ENCODE data around the gene P2RY8. TPM values are rescaled to one million over a fixed set of nuclear protein-coding genes. Genes with fewer than 3 reads are reported as not detected.

Gene P2RY8
- total and polyA plus RNA-seq, 2 of the 4 experiments (the other 2 are of a cell fraction): not detected

GRCh38 chrX:1462110-1462509 is 74.9 kb downstream of the P2RY8 start:
- Histone ChIP-seq H3K18ac (ENCODE audit: low read depth, low read length) (no peak overlapping the region), H3K27ac (ENCODE audit: insufficient read depth, low read length) (no peak overlapping the region), H4K5ac (ENCODE audit: low read depth, low read length) (no peak overlapping the region), H4K20me1 (ENCODE audit: insufficient read depth, low read length) (no peaks in the 10 kb centered on the region), H2BK120ac (ENCODE audit: low read depth, low read length) (no peak overlapping the region), H3K4me2 (ENCODE audit: low read depth, low read length) (no peak overlapping the region), H3K27me3 (ENCODE audit: control insufficient read depth, insufficient read depth, low read length) (peaks cover 4% of the 10 kb centered on the region; the same call in 1 of the 2 replicates), H2AK5ac (ENCODE audit: low read depth, low read length) (no peak overlapping the region), H3K56ac (ENCODE audit: extremely low read depth, insufficient read depth, low read length) (no peak overlapping the region), H3K9me1 (ENCODE audit: insufficient read depth, low read length) (no peaks in the 10 kb centered on the region), H2BK15ac (ENCODE audit: low read depth, low read length) (no peak overlapping the region), H3K4me1 (ENCODE audit: control insufficient read depth, insufficient read depth, low read length) (no peaks in the 10 kb centered on the region), H2AK9ac (replicated peaks; ENCODE audit: low read depth, low read length, poor library complexity) (no peak overlapping the region), H3K9me3 (ENCODE audit: control insufficient read depth, insufficient read depth, low read length) (no peaks in the 10 kb centered on the region), H2BK5ac (ENCODE audit: low read depth, low read length, poor library complexity, severe bottlenecking) (no peak overlapping the region), H3K9ac (ENCODE audit: low read depth, low read length) (no peak overlapping the region), H3K23ac (ENCODE audit: low read depth, low read length) (no peak overlapping the region), H4K91ac (ENCODE audit: insufficient read depth, low read depth, low read length) (no peak overlapping the region), H3K79me1 (ENCODE audit: low read depth in 1 of 2, low read length in 2 of 2) (no peaks in the 10 kb centered on the region), H3K14ac (replicated peaks; ENCODE audit: low read depth, low read length) (no peak overlapping the region), H4K8ac (ENCODE audit: low read depth in 2 of 2, low read length in 2 of 2) (no peak overlapping the region), H2AFZ (replicated peaks; ENCODE audit: low read length, poor library complexity) (no peak overlapping the region), H3K4me3 (ENCODE audit: insufficient read depth, low read depth, low read length) (no peak overlapping the region), H3K36me3 (ENCODE audit: control insufficient read depth, insufficient read depth, low read length) (no peaks in the 10 kb centered on the region), H3K4ac (ENCODE audit: low read depth, low read length) (no peak overlapping the region), H2BK20ac (ENCODE audit: low read depth, low read length) (no peak overlapping the region)
- POLR2A ChIA-PET (ENCODE audit: unreplicated experiment): no interaction called here
- CTCF ChIA-PET: no interaction called here
- no TSS peak for BruUV-seq (replicated peaks)
- dilution Hi-C loops (cut with HindIII; ENCODE audit: low sequenced_read_pairs, unreplicated experiment): no loop called here
- intact Hi-C loops (cut with micrococcal nuclease): no loop called here
- ATAC-seq (ENCODE audit: low read depth) (no peak), DNase-seq (no peak)
- in situ Hi-C loops (cut with MboI; ENCODE audit: low sequenced_read_pairs): loop anchor here (25.0 kb wide), 2 partner anchors 125 to 1350 kb away; partner anchors contain the start of gene AKAP17A
- no peak for TF ChIP-seq MXI1 (IDR thresholded peaks at IDR 0.05; ENCODE audit: borderline replicate concordance, low read depth, low read length)
- TF ChIP-seq CTCF (conservative IDR thresholded peaks at IDR 0.05; ENCODE audit: low read depth, low read length): no peak
- no peak for TF ChIP-seq CEBPB (IDR thresholded peaks at IDR 0.05; ENCODE audit: low read depth, low read length)
- no peak for TF ChIP-seq FOS (IDR thresholded peaks at IDR 0.05; ENCODE audit: low read depth, low read length)
- TF ChIP-seq, protein P1, sequence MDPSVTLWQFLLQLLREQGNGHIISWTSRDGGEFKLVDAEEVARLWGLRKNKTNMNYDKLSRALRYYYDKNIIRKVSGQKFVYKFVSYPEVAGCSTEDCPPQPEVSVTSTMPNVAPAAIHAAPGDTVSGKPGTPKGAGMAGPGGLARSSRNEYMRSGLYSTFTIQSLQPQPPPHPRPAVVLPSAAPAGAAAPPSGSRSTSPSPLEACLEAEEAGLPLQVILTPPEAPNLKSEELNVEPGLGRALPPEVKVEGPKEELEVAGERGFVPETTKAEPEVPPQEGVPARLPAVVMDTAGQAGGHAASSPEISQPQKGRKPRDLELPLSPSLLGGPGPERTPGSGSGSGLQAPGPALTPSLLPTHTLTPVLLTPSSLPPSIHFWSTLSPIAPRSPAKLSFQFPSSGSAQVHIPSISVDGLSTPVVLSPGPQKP (IDR thresholded peaks at IDR 0.05; ENCODE audit: borderline replicate concordance, low read depth, low read length): no peak
- TF ChIP-seq NFE2L2 (IDR thresholded peaks at IDR 0.05; ENCODE audit: low read depth, low read length): no peak
